Tibial nerve (tissue), 4 donors: ENCODE measurements around the gene GIPC2.

Experiments
- CTCF ChIP-seq, 5 experiments: fragments of 200-600 bp in 3 of 5; fragments of 450-650 bp in 2 of 5; sonication (generic) in 3 of 5; IDR thresholded peaks; one replicate each; pipeline ENCODE4 v1.5.1; 2016 to 2019; ENCODE audit warnings: antibody characterized with exemption in 5 of 5, mild to moderate bottlenecking in 3 of 5, moderate library complexity in 2 of 5
- EP300 ChIP-seq, 2 donors: sonication (generic); formaldehyde crosslinking; IDR thresholded peaks; one replicate each; pipeline ENCODE4 v1.6.1; 2017; ENCODE audit warnings: antibody characterized with exemption in 2 of 2, mild to moderate bottlenecking in 1 of 2

DNA sequence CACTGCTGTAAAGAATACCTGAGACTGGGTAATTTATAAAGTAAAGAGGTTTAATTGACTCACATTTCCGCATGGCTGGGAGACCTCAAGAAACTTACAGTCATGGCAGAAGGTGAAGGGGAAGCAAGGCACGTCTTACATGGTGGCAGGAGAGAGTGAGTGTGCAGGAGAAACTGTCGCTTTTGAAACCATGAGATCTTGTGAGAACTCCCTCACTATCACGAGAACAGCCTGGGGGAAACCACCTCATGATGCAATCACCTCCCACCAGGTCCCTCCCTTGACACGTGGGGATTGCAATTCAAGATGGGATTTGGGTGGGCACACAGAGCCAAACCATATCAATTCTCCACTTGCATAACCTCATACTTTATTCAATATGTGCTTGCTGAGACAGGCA is 76.6 kb downstream of the GIPC2 start:
- no peak for TF ChIP-seq EP300 (IDR thresholded peaks at IDR 0.05)
- TF ChIP-seq CTCF (IDR thresholded peaks at IDR 0.05) = no peak
